Measurements from ENCODE around the gene TEX22.

The TEX22 gene

DNA sequence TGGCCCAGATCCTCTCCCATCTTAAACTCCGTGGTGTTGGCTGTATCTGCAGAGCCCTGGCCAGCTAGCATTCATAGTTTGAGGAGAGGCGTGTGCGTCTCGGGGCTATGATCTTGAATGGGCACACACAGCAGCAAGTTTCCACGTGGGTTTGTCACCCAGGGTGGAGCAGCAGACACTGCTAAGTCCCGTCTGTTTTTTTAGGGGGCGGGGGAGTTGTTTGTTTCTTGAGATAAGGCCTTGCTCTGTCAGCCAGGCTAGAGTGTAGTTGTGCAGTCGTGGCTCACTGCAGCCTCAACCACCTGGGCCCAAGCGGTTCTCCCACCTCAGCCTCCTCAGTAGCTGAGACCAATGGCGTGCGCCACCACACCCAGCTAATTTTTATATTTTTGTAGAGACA, 20.1 kb upstream of the TEX22 start:
- no peaks in the 10 kb centered on the region for H3K9me3 Mint-ChIP-seq
- no peak overlapping the region for H3K27ac Mint-ChIP-seq
- no peak overlapping the region for H3K4me3 Mint-ChIP-seq
- no peaks in the 10 kb centered on the region for H3K36me3 Mint-ChIP-seq
- peaks cover 9% of the 10 kb centered on the region for H3K4me1 Mint-ChIP-seq
- no peaks in the 10 kb centered on the region for H3K27me3 Mint-ChIP-seq

DNA sequence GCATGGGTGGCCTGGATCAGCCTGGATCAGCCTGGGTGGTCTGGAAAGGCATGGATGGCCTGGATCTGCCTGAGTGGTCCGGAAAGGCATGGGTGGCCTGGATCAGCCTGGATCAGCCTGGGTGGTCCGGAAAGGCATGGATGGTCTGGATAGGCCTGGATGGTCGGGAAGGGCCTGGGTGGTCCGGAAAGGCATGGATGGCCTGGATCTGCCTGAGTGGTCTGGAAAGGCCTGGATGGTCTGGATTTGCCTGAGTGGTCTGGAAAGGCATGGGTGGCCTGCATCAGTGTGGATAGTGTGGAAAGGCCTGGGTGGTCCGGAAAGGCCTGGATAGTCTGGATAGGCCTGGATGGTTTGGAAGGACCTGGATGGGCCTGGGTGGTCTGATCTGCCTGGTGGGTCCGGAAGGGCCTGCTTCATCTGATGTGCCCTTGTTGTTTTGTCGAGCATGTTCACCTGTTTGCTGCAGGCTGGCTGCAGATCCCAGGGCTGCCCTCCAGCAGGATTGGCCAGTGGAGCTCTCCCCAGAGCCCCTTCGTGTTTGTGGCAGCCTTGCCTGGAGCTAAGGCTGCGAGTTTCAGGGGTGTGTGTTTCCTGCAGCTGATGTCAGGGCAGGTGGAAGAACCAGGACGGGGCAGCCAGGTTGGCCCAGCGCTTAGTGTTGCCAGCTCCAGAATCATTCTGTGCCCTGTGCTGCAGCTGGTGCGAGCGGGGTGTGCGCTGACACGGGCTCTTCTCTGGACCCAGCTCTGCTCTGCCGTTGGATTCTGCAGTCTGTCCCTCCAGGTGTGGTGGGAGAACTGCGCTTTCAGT, 19.3 kb upstream of the TEX22 start:
- H3K27me3 Mint-ChIP-seq: no peaks in the 10 kb centered on the region
- peaks cover 9% of the 10 kb centered on the region for H3K4me1 Mint-ChIP-seq
- H3K9me3 Mint-ChIP-seq: no peaks in the 10 kb centered on the region
- no peaks in the 10 kb centered on the region for H3K36me3 Mint-ChIP-seq
- no peak overlapping the region for H3K4me3 Mint-ChIP-seq
- no peak overlapping the region for H3K27ac Mint-ChIP-seq

DNA sequence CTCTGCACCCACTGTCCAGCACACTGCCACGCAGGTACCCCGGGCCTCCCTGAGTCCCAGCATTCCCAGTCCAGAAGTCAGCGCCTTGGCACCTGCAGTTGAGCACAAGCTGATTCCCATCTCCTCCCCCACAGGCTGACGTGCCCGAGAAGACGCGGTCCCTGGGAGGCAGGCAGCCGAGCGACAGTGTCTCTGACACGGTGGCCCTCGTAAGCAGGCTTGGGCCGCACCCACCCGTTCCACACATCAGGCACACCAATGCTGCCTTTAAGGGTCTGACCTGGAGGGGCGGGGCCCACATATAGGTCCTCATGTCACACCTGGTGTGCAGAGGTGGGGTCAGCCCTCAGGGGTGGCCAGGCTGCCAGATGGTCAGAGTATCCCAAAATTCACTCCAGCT, 18.4 kb upstream of the TEX22 start:
- Mint-ChIP-seq H3K27me3 (no peaks in the 10 kb centered on the region), H3K36me3 (no peaks in the 10 kb centered on the region), H3K9me3 (no peaks in the 10 kb centered on the region), H3K4me1 (peaks cover 9% of the 10 kb centered on the region), H3K4me3 (no peak overlapping the region), H3K27ac (no peak overlapping the region)

DNA sequence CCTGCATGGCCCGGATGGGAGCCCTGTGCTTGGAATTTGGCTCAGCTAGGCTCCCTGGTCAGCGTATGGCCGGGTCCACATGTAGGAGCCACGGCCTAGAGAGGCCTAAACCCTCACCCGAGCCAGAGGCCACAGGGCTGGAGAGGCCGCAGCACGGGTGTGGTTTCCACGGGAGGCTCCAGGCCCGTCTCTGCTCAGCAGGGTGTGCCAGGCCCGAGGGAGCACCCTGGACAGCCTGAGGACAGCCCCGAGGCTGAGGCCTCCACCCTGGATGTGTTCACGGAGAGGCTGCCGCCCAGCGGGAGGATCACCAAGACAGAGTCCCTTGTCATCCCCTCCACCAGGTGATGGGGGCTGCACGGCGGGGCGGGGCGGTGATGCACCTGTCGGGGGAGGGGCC, 17.6 kb upstream of the TEX22 start:
- no peaks in the 10 kb centered on the region for H3K36me3 Mint-ChIP-seq
- H3K4me3 Mint-ChIP-seq: no peak overlapping the region
- peaks cover 5% of the 10 kb centered on the region for H3K4me1 Mint-ChIP-seq
- H3K9me3 Mint-ChIP-seq: no peaks in the 10 kb centered on the region
- H3K27me3 Mint-ChIP-seq: no peaks in the 10 kb centered on the region
- H3K27ac Mint-ChIP-seq: no peak overlapping the region

DNA sequence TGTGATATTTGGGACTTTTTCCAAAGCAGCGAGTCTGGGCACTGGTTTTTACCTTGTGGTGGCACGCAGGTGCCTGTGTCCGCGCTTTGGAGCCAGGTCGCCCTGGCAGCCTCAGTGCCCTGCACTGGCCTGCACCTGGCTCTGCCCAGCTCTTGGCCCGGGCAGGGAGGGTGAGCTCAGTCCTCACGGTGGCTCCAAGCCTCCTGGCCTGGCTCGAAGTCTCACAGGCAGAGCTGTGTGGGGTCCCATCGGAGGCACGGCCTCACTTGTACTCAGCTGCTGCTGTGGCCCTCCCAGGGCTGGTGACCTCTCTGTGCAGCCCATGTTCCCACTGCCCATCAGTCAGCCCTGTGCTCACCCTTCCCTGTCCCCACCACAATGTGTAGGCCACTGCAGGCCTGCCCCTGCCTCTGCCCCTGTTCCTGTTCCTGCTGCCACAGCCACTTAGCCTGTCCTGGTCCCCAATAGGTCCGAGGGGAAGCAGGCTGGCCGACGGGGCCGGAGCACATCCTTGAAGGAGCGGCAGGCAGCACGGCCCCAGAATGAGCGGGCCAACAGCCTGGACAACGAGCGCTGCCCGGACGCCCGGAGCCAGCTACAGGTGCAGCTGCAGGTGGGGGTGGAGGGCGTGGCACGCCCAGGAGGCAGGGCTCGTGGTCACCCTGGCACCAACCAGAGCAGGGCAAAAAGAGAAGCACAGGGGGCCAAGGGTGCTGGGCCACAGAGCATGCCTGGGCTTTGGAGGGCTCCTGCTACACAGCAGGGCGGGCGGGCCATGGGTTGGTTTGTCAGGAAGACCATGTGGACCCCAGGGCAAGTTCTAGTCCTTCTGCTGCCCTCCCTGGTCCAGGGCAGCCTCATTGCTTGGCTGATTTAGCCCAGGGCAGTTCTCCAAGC, 16.6 kb upstream of the TEX22 start:
- H3K4me1 Mint-ChIP-seq: no peaks in the 10 kb centered on the region
- no peaks in the 10 kb centered on the region for H3K9me3 Mint-ChIP-seq
- H3K27me3 Mint-ChIP-seq: no peaks in the 10 kb centered on the region
- H3K36me3 Mint-ChIP-seq: no peaks in the 10 kb centered on the region
- H3K4me3 Mint-ChIP-seq: no peak overlapping the region
- no peak overlapping the region for H3K27ac Mint-ChIP-seq

DNA sequence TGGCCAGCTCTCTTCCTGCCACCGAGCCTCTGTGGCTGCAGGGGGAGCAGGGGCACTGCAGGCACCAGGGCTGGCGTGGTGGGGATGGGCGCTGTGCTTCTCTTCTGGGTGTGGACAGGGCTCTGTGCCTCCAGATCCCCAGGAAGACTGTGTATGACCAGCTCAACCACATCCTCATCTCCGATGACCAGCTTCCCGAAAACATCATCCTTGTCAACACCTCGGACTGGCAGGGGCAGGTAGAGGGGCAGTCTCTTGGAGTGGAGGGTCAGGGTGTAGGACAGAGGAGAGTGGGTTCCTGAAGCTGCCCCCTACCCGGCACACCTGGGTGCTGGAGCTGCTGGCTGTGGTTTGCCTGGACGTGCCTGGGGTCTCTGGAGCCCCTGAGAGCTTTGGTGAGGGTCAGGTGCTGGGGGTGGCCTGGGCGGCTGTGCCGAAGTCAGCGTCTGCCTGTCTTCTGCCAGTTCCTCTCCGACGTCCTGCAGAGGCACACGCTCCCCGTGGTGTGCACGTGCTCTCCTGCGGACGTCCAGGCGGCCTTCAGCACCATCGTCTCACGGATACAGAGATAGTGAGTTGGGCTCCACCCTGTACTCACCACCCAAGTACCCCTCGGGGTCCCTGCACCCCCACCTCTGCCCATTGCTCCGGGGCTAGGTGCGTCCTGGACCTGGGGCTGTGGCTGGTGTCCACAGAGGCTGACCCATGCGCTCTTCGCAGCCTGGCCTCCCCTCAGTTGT, 15.8 kb upstream of the TEX22 start:
- H3K4me1 Mint-ChIP-seq: no peaks in the 10 kb centered on the region

DNA sequence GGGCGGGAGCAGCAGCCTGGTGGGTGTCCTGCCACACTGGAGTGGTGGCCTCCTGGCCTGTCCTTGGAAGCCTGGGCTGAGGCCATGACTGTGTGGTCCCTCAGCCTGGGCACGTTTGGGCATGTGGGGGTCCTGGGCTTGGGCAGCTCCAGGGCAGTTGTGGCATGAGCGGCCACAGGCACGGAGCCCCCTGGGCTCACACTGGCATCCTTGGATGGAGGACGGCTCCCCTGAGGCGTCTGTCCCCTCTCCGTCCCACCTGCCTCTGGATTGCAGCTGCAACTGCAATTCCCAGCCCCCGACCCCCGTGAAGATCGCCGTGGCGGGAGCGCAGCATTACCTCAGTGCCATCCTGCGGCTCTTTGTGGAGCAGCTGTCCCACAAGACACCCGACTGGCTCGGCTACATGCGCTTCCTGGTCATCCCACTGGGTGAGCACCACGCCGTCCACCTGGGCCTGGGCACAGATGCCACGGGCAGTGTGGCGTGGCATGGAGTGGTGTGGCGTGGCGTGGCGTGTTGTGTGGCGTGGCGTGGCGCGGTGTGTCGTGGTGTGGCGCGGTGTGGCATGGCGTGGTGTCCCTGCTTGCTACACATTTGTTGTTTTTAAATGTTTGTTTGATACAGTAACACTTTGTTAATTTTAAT, 15.1 kb upstream of the TEX22 start:
- no peak overlapping the region for H3K27ac Mint-ChIP-seq
- no peaks in the 10 kb centered on the region for H3K27me3 Mint-ChIP-seq
- H3K4me1 Mint-ChIP-seq: no peaks in the 10 kb centered on the region
- no peaks in the 10 kb centered on the region for H3K36me3 Mint-ChIP-seq
- H3K4me3 Mint-ChIP-seq: no peak overlapping the region
- no peaks in the 10 kb centered on the region for H3K9me3 Mint-ChIP-seq

More for the DNA sequence above, 15.8 kb upstream of the TEX22 start:
- Mint-ChIP-seq H3K9me3 (no peaks in the 10 kb centered on the region), H3K36me3 (no peaks in the 10 kb centered on the region), H3K4me3 (no peak overlapping the region), H3K27ac (no peak overlapping the region), H3K27me3 (no peaks in the 10 kb centered on the region)

DNA sequence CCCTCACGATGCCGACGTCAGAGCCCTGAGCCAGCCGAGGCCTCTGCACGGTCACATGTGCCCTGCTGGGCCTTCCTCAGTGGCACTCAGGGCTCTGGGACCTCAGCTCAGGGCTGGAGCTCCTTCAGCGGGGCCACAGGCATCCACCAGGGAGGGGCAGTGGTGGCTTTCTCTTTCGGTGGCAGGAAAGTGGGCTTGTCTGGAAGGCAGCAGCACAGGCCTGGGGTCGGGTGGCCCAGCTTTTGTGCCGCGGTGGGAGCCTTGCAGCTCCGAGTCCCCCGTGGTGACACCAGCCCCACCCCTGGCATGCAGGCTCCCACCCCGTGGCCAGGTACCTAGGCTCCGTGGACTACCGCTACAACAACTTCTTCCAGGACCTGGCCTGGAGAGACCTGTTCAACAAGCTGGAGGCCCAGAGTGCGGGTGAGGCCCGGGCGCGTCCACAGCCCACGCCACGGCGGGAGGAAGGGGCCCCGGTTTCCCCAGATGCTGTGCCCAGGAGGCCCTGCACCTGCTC, 14.2 kb upstream of the TEX22 start:
- Mint-ChIP-seq H3K27ac (no peak overlapping the region), H3K36me3 (no peaks in the 10 kb centered on the region), H3K27me3 (no peaks in the 10 kb centered on the region), H3K9me3 (no peaks in the 10 kb centered on the region), H3K4me3 (no peak overlapping the region), H3K4me1 (no peaks in the 10 kb centered on the region)

DNA sequence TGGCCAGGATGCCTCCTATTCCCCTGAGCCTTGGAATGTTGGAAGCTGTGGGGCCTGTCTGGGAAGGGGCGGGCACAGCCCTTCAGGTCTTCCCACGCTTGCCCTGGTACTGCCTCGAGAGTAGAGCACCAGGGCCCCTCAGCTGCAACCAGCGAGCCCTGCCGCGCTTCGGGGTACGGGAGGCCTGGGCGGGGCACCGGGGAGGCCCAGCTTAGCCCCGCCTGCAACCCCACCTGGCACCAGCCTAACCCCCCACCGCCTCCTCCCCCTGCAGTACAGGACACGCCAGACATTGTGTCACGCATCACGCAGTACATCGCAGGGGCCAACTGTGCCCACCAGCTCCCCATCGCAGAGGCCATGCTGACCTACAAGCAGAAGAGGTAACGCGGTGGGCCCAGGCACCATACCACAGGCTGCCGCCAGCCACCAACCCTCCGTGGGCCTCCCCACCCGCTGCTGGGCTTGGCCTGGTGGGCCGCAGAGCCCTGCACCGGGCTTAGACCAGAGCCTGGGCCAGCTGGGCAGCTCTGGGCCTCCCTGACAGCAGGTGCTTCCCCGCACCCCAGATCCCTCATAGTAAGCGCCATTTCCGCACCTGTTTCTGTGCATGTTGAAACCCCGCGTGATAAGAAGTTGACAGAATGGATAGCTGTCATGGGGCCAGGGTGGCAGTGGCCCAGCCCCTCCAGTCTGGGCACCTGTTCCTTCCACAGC, 13.6 kb upstream of the TEX22 start:
- H3K4me1 Mint-ChIP-seq: no peaks in the 10 kb centered on the region
- H3K36me3 Mint-ChIP-seq: no peaks in the 10 kb centered on the region
- no peaks in the 10 kb centered on the region for H3K27me3 Mint-ChIP-seq
- H3K4me3 Mint-ChIP-seq: no peak overlapping the region
- H3K27ac Mint-ChIP-seq: no peak overlapping the region
- H3K9me3 Mint-ChIP-seq: no peaks in the 10 kb centered on the region

DNA sequence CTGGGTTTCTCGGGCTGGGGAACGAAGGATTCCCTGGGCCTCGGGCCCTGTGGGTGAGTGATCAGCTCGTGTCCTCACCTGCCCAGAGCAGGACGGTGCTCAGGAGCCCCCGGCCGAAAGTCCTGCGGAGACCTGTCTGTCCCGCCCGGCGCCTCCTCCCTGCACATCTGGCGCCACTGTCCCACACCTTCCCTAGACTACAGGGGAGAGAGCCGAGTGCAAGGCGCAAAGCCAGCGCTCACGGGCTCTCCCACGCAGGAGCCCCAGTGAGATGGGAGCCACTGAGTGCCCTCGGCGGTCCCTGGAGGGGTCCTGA, 13.1 kb upstream of the TEX22 start:
- H3K27me3 Mint-ChIP-seq: no peaks in the 10 kb centered on the region
- no peaks in the 10 kb centered on the region for H3K36me3 Mint-ChIP-seq
- no peaks in the 10 kb centered on the region for H3K4me1 Mint-ChIP-seq
- no peak overlapping the region for H3K4me3 Mint-ChIP-seq
- no peaks in the 10 kb centered on the region for H3K9me3 Mint-ChIP-seq
- H3K27ac Mint-ChIP-seq: no peak overlapping the region

DNA sequence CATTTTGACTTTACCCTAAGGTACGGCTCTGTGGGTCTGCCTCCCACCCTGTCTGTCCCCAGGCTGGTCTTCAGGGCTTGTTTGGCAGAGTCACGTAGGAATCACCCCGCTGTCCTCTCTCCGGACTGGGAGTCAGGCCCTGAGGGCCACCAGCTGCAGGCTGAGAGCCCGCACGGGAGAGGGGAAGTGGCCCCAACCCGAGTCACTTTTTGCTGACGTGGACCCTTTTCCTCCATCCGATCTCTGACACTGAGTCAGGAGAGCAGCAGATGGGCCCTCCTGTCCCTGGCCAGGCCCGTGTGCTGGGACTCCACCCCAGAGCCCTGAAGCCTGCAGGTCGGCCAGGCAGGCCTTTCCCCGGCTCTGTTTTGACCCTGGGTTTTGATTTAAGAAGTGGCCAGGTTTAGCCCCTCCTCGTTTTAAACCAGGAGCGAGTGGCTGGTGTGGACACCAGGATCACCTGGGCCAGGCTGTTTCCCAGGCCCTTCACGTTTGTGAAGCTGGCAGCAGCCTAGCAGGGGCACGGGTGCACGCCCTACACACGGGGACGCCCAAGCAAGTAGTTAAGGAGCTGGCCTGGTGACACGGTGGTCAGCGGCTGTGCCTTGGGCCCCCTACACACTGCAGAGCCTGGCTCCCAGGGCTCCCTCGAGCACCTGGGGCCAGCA, 12.5 kb upstream of the TEX22 start:
- Mint-ChIP-seq H3K9me3 (no peaks in the 10 kb centered on the region), H3K4me3 (no peak overlapping the region), H3K27me3 (no peaks in the 10 kb centered on the region), H3K36me3 (no peaks in the 10 kb centered on the region), H3K4me1 (no peaks in the 10 kb centered on the region), H3K27ac (no peak overlapping the region)

DNA sequence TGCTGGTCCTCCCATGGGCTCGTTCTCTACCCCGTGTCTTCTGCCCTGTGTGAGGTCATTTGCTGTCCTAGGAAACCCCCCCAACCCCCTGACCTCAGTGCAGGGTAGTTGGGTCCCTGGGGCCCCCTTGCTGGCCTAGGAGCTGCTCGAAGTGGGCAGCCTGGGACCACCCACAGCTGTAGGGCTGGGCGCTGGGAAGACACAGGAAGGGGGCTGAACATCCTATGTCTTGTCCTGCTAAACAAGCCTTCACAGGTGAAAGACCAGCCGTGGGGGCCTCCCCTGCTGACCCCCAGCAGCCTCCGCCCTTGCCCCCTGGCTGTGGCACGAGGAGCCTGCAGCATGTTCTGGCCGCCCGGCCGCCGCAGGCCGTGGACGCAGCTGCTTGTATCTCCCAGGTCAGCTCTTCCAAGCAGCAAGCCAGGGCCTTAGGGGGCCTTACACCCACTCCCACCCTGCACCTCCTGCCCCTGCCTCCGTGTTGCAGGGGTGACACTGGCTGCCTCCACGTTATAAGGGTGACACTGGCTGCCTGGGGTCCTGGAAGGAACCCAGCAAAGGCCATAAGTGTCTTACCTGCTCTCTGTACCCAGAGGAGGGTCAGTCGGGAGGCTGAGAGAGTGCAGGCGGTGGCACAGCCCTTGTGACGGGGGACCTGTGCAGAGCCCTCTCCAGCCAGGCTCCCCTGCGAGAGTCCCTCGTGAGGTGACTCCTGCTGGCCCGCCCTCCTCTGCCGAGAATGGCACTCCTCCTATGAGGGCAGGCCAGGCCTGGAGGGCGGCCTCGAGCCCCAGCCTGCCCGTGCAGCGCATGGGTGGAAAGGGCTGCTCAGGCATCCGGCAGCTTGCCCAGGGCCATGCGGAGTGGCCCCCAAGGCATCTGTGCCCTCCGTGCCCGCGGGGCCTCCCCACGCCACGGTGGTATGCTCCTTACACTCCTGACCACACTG, 11.5 kb upstream of the TEX22 start:
- Mint-ChIP-seq H3K4me3 (no peak overlapping the region), H3K27ac (no peak overlapping the region), H3K9me3 (no peaks in the 10 kb centered on the region), H3K4me1 (no peaks in the 10 kb centered on the region), H3K27me3 (no peaks in the 10 kb centered on the region), H3K36me3 (no peaks in the 10 kb centered on the region)

DNA sequence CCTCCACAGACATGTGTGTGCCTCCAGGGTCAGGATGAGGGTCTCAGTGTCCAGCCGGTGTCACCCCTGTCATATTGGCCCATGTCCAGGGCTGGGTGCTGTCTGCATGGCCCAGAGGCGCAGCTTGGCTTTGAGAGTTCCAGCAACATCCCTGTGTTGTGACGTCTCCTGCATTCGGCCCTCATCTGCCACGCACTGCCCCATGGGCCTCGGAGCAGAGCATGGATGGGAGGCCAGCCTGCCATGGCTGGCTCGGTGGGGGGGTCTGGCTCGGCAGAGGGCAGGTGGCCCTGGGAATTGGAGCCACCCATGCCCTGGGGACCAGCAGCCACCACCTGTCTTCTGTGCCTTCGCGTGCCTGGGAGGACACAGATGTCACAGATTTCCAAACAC, 10.8 kb upstream of the TEX22 start:
- H3K27ac Mint-ChIP-seq: no peak overlapping the region
- H3K27me3 Mint-ChIP-seq: no peaks in the 10 kb centered on the region
- no peak overlapping the region for H3K4me3 Mint-ChIP-seq
- H3K9me3 Mint-ChIP-seq: no peaks in the 10 kb centered on the region
- no peaks in the 10 kb centered on the region for H3K36me3 Mint-ChIP-seq
- H3K4me1 Mint-ChIP-seq: no peaks in the 10 kb centered on the region
